GM21526 (cell line): ENCODE data around the gene ZXDC.
A peak's percentile ranks its signal among the peaks of the same experiment; 100 is the strongest.

Experiments used
- ATAC-seq: cut with Tn5 transposase; IDR thresholded peaks from one replicate; pipeline ENCODE4 v1.9.1; 2021; ENCODE audit warnings: moderate library complexity; ENCODE audit not compliant: unreplicated experiment, low FRiP score

ZXDC gene, protein sequence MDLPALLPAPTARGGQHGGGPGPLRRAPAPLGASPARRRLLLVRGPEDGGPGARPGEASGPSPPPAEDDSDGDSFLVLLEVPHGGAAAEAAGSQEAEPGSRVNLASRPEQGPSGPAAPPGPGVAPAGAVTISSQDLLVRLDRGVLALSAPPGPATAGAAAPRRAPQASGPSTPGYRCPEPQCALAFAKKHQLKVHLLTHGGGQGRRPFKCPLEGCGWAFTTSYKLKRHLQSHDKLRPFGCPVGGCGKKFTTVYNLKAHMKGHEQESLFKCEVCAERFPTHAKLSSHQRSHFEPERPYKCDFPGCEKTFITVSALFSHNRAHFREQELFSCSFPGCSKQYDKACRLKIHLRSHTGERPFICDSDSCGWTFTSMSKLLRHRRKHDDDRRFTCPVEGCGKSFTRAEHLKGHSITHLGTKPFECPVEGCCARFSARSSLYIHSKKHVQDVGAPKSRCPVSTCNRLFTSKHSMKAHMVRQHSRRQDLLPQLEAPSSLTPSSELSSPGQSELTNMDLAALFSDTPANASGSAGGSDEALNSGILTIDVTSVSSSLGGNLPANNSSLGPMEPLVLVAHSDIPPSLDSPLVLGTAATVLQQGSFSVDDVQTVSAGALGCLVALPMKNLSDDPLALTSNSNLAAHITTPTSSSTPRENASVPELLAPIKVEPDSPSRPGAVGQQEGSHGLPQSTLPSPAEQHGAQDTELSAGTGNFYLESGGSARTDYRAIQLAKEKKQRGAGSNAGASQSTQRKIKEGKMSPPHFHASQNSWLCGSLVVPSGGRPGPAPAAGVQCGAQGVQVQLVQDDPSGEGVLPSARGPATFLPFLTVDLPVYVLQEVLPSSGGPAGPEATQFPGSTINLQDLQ

DNA sequence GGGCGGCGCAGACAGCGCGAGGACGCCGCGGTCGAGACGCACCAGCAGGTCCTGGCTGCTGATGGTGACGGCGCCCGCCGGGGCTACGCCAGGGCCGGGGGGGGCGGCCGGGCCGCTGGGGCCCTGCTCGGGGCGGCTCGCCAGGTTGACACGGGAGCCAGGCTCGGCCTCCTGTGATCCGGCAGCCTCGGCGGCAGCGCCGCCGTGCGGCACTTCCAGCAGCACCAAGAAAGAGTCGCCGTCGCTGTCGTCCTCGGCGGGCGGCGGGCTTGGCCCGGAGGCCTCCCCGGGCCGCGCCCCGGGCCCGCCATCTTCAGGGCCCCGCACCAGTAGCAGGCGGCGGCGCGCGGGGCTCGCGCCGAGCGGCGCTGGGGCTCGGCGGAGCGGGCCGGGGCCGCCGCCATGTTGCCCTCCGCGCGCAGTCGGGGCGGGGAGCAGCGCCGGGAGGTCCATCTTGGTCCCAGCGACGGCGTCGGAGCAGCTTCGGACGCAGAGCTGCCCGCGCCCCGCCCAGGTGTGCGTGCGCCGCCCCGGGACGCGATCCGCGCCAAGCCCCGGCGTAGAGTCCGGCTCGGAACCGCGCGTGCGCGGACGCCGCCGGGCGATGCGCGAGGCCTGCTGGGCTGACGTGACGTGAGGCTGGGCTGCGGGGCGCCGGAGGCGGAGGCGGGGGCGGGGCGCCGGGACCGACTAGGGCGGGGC, at the start of gene ZXDC:
TSS of gene ZXDC (minus strand) at position 479 of the 702 bp plus-strand sequence. CDS start at position 453, 26 bp downstream.
- ATAC-seq: peak; percentile 74

DNA sequence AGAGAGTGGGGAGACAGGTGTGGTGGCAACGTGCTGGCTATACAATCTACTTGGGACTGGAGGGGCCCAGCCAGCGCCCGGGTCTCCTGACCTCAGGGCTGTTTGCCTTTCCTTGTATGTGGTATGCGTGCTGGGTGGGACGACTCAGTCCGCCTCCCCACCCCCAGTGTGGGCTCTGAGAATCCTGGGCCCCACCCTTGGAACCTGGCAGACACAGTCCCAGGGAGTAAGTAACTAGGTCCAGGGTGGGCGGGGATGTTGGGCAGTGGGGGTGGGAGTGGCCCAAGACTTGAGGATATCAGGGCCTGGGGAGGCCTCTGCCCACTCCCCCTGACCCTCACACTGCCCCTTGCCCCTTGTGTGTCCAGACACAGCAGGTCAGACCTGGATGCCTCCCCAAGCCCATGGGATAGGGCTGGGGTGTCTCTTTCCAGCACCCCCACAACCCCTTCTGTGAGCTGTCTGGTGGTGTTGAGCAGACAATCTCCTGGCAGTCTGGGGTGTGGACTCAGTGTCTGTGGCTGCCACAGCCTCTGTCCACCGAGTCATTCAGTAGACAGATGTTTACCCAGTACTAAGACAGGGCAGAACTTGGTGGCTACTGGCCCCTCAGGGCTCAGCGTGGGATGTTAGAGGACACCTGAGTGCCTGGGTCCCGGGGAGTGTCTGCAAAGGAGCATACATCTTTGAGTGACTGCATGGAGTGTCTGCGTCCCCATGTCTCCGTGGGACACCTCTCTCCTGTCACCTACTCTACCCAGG, 49.6 kb upstream of the ZXDC start:
- ATAC-seq: no peak

DNA sequence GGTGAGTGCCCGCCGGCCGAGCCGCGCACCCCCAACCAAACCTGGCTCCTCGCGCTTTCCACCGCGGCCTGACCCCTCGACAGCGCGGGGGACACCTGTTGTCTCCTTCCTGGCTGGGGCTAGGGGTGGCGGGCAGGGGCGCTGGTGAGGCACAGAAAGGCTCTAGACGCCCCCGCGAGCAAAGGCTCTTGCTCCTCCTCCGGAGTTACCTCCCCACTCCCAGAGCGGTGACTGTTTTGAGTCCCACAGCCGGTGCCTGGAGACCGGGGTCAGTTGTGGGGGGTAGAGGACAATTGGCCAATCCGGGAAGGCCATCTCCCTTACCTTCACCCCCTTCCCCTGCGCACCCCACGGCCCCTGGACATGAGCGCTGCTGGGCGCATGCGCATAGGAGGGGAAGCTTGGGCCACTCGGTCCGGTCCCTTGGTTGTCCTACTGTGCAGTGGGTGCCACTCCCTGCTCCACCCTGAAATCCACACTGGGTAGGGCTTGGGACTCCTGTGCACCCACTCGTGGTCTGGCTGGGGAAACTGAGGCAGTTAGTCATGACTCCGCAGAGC, 48.8 kb upstream of the ZXDC start:
- ATAC-seq: no peak

DNA sequence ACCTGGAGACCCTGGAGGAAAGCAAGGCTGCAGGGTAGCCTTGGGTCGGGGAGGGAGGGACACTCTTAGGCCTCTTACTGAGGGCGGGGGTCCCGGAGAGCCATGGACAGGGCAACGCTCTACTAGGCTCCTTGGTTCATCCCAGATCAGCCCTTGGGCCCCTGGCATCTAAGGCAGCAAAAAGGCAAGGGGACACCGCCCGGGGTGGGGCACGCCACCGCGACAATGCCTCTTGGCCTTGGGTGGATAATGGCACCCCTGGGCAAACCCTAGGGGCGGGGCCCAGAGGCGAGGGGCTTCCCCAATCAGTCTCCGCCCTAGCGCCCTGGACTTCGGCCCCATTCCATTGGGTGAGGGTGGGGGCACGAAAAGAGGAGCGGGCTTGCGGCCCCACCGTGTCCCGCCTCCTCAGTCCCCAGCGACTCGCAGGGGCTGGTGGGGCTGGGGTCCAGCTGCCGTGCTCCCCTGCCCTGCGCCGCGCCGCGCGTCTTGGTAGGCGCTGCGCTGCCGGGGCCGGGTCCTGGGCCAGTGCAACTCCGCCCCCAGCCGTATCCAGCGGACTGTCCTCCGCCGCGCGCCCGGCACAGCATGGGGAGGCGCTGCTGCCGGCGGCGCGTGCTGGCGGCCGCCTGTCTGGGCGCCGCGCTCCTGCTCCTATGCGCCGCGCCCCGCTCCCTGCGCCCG, 48.2 kb upstream of the ZXDC start, which contains the start of gene CHST13:
TSS of gene CHST13 (plus strand) at position 411 of the 684 bp plus-strand sequence. CDS start at position 589, 178 bp downstream.
- no peak for ATAC-seq

DNA sequence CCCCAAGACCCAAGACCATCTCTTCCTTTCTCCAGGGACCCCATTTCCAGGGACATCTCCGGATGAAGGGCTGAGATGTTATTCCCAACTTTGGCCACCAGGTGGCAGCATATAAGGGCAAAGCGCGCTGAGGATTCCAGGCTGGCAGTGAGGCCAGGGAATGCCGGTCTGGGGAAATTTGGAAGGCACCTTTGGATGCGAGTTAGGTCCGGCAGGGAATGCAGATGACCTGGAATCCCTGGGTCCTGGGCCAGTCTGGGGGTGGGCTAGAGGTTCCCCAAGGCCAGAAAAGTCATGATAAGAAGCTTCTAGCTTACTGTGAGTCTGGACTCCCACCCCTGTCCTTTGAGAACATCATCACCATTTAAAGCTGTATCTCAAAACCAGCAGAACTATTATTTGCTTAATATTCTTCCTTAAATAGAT, 46.7 kb upstream of the ZXDC start:
- ATAC-seq: no peak

DNA sequence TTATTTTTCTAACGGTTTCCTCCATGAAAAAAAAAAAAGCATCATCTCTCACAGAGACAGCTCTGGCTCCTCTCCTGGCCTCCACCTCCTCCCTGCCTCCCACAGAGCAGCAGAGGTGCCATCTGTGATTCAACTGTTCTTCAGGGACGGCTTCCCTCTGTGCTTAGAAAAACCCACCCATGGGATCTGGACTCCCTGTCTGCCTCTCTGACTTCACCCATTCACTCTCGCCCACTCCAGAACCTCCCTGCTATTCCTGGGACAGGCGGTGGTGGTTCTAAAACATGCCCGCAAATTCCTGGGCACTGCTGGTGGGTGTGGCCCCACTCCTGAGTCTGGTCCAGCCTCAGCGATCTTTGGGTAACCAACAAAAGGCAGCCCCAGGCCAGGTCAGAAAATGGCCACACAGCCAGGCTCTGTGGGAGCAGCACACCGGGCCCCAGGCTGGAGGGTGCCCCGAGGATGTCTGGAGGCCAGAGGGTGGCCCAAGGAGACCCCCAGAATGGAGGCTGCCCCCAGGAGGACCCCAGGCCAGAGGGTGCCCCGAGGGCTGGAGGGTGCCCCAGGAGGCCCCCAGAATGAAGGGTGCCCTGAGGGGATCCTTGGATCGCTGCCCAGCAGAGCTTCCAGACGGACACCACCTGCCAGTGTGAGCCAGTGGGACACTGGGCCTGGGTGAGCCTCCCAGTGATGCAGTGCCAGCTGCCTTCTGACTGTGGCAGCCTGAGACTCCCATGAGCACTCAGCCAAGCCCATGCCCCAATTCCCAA, 45.6 kb upstream of the ZXDC start:
- no peak for ATAC-seq

DNA sequence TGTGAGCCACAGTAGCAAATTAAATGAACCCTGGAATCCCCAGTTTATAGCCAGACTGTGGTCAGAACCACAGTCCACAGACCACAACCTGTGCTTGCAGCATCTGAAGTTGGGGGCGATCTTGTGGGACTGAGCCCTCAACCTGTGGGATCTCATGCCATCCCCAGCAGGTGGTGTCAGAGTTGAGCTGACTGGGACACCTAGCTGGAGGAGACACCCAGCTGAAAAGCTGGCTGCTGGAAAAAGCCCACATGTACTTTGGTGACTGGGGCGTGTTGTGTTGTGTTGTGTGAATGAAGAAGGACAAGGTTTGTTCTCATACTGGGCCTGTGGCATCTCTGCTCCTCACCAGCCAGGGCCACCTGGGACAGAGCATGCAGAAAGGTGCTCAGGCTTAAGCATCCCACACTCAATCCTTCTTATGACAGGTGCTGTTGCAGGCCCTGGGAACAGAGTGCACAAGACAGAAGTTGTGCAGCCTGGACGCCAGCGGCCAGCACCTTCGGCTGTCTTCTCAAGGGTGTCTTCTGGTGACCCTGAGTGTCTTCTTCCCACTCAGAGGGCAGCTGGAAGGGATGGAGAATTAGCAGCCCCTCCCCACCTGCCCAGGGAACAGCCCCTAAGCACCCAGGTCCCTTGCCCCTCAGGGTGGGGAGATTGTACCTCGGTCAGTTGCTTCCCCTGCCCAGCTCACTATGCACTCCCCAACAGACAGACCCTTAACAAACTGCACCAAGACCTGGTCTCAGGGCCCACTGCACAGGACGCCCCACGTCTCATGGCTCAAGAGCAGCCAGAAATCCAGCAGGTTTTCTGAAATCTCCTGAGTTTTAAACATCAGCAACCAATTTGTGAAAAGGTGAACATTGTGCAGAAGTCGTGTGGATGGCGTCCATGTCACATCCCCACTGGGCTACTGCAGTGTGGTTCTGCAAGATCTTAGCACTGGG, 44.1 kb upstream of the ZXDC start:
- no peak for ATAC-seq

DNA sequence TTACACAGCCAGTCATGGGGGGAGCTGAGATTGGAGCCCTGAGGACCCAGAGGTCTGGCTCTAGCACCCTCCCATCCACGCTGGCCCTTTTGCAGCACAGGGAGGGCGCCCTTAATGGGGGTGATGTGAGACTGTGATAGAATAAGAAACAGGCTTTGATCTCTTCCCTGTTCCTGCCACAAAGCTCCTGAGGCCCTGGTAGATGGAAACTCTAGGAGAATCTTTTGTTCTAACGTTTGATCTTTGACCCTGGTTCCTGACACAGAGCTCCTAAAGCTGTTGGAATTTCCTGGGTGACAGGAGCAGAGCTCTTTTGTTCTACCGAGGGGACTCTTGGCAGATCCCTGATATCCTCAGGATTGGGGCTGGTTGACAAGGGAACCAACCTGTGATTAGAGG, 43.1 kb upstream of the ZXDC start:
- no peak for ATAC-seq

DNA sequence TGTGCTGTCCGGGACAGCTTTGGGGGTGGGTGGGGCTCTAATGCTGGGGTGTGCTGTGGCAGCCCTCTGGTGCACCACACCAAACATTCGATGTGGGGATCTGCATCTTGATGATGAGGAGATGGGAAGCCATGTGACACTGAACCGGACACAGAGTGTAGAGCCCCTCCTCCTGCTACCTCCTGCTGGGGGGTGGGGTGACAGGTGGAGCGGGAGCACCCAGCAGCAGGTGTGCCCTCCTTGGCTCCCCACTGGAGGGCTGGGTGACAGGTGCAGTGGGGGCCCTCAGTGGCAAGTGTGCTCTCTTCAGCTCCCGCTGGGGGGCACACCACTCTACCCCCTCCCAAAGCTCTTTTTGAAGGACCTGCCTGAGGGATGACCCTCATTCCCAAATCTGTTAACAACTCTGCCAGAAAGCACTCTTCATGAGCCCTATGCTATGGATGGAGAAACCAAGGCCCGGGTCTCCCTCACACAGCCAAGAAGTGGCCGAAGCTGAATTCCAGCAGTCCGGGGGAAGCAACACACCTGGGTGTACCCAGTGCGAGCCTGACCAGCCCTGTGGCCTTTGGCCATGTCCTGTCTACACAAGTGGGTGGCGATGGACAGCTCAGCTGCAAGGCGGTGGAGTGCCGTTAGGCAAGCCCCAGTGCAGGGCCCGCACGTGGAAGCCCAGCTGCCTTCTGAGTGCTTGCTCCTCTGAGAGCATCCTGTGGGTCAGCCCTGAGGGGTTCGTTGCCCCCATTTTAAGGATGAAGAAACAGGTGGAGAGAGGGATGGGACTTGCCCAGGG, 42.5 kb upstream of the ZXDC start:
- ATAC-seq: no peak

DNA sequence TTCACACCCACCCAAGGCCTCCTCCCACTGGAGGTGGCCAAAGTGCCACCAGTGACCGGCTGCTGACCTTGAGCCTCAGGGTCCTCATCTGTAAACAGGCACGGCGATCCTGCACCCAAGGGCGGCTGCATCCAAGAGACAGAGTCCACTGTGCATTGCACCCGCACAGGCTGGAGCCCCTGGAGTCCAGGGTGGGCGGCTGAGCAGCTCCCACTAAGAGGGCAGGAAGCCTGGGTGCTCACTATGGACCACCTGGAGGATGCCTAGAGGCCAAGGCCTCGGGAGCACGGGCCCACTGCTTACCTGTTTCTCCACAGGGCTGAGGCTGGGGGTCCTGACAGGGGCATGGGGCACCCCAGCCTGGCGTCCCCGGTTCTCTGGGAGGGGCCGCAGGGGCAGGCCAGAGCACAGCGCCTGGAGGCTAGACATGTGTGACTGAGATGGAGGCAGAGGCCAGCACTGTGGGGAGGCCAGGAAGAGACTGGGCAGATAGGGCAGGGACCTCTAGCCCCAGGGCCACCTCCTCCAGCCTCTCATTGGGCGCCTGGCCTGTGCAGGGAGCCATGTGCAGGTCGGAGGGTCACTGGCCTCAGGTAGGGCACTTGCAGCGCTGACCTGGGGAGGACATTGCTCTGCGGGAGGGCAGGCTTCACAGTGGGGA, 41.7 kb upstream of the ZXDC start, which contains the start of gene UROC1:
TSS of gene UROC1 (minus strand) at position 483 of the 661 bp plus-strand sequence. CDS start at position 429, 54 bp downstream.
- no peak for ATAC-seq

DNA sequence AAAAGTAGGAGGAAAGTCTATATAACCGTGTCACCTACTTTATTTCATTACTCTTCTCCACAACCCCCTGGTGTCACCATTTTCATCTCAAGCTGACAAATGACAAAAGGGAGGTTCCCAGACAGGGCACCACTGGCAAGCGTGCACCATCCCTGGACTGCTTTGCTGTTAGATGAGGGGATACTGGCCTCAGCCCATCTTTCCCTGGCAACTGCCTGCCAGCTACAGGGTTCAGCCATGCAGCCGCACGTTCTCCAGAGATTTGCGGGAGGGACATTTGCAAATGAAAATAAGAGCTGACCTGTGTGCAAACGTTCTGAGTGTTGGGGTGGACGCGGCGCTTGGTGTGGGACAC, 41.2 kb upstream of the ZXDC start:
- no peak for ATAC-seq

DNA sequence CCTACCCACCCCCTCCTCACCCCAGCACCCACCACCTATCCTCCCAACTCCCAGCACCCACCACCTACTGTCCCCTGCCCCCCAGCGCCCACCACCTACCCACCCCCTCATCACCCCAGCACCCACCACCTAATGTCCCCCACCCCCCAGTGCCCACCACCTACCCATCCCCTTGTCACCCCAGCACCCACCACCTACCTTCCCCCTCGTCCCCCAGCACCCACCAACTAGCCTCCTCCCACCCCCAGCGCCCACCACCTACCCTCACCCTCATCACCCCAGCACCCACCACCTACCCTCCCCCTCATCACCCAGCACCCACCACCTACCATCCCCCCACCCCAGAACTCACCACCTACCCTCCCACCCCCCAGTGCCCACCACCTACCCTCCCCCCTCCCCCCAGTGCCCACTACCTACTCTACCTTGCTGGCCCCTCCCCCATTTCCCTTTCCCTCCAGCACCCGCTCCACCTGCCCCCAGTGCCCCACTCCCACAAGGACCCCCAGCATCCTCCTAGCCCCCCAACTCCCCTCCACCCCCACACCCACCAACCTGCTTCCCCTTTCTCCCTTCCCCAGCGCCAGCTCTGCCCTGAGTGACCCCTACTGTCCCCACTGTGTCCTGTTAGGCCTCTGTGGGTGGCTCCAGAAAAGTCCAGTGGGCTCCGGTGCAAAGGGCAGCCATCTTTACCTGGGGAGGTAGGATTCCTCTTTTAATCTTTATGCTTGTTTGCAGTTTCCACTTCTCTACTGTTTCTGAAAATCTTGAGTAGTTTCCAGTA, 40.7 kb upstream of the ZXDC start:
- ATAC-seq: no peak

DNA sequence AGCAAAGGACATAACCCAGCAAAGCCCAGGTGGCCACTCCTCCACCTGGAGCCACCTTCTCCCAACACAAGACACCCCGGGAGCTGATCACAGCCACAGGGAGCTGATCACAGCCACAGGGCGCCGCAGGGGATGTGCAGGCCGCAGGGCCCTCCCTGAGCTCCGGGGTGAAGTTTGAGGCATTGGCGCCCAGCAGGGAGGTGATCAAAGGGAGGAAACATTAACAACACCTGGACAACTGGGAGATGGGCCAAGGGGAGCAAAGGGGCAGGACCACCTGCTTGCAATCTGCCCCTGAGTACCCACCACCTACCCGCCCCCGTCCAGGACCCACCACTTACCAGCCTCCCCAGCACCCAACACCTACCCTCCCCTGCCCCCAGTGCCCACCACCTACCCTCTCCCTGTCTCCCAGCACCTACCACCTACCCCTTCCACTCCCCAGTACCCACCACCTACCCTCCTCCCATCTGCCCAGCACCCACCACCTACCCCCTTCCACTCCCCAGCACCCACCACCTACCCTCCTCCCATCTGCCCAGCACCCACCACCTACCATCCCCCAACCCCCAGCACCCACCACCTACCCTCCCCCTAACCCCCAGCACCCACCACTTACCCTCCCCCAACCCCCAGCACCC, 39.5 kb upstream of the ZXDC start:
- ATAC-seq: no peak

DNA sequence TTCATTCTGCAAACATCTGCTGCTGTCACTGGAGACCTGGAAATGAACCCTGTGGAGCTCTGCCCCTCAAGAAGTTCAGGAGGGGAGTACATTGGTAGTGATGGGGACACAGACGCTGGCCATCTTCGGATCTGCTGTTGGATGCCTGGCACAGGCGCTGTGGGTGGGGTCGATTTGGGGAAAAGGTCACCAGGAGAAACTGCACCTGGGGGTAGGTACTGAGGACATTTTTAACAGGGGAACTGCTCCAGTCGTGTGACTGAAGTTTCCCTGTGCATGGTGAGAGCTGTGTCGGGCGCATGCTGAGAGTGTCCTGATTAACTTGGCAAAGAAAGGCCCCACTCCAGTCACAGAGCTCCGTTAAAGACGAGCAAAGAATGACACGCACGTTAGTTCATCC, 38.5 kb upstream of the ZXDC start:
- no peak for ATAC-seq
